Measurements from ENCODE around the gene CDYL2.

The CDYL2 gene

DNA sequence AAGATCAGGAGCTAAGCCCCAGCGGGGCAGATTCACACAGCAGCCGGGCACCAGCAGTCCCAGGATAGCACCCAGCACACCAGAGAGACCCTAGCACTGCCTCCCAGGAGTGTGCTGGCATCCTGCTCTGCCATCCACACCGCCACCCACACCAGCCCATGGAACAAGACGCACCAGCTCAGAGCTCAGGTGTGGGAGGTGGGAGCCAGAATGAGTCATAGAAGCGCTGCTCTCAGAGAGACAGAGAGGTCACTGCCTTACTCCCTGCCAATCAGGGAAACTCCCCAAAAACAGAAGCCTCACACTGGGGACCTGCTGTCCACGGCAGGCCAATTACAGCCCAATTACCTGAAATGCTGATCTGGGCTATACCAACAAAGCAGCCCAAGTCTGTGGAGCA lies 64.9 kb downstream of the CDYL2 start:
- ATAC-seq: no peak
- TF ChIP-seq, protein P1, sequence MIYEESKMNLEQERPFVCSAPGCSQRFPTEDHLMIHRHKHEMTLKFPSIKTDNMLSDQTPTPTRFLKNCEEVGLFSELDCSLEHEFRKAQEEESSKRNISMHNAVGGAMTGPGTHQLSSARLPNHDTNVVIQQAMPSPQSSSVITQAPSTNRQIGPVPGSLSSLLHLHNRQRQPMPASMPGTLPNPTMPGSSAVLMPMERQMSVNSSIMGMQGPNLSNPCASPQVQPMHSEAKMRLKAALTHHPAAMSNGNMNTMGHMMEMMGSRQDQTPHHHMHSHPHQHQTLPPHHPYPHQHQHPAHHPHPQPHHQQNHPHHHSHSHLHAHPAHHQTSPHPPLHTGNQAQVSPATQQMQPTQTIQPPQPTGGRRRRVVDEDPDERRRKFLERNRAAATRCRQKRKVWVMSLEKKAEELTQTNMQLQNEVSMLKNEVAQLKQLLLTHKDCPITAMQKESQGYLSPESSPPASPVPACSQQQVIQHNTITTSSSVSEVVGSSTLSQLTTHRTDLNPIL (CRISPR knock-in tag; IDR thresholded peaks at IDR 0.05; ENCODE audit: low read depth): no peak
- TF ChIP-seq CSDC2 (CRISPR knock-in tag; IDR thresholded peaks at IDR 0.05) (no peak), ZC3H10 (CRISPR knock-in tag; IDR thresholded peaks at IDR 0.05) (no peak), SNAI2 (CRISPR knock-in tag; IDR thresholded peaks at IDR 0.05) (no peak), ZNF70 (CRISPR knock-in tag; IDR thresholded peaks at IDR 0.05) (no peak), BACH2 (CRISPR knock-in tag; IDR thresholded peaks at IDR 0.05; ENCODE audit: borderline replicate concordance) (no peak), ZNF8 (CRISPR knock-in tag; IDR thresholded peaks at IDR 0.05) (no peak), ISL1 (CRISPR knock-in tag; IDR thresholded peaks at IDR 0.05) (no peak), RARB (CRISPR knock-in tag; IDR thresholded peaks at IDR 0.05) (no peak), ESRRG (CRISPR knock-in tag; IDR thresholded peaks at IDR 0.05) (no peak), ZFP3 (CRISPR knock-in tag; IDR thresholded peaks at IDR 0.05) (no peak)
- TF ChIP-seq, protein P2, sequence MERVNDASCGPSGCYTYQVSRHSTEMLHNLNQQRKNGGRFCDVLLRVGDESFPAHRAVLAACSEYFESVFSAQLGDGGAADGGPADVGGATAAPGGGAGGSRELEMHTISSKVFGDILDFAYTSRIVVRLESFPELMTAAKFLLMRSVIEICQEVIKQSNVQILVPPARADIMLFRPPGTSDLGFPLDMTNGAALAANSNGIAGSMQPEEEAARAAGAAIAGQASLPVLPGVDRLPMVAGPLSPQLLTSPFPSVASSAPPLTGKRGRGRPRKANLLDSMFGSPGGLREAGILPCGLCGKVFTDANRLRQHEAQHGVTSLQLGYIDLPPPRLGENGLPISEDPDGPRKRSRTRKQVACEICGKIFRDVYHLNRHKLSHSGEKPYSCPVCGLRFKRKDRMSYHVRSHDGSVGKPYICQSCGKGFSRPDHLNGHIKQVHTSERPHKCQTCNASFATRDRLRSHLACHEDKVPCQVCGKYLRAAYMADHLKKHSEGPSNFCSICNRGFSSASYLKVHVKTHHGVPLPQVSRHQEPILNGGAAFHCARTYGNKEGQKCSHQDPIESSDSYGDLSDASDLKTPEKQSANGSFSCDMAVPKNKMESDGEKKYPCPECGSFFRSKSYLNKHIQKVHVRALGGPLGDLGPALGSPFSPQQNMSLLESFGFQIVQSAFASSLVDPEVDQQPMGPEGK (CRISPR knock-in tag; IDR thresholded peaks at IDR 0.05; ENCODE audit: borderline replicate concordance): no peak
- TF ChIP-seq, protein P3, sequence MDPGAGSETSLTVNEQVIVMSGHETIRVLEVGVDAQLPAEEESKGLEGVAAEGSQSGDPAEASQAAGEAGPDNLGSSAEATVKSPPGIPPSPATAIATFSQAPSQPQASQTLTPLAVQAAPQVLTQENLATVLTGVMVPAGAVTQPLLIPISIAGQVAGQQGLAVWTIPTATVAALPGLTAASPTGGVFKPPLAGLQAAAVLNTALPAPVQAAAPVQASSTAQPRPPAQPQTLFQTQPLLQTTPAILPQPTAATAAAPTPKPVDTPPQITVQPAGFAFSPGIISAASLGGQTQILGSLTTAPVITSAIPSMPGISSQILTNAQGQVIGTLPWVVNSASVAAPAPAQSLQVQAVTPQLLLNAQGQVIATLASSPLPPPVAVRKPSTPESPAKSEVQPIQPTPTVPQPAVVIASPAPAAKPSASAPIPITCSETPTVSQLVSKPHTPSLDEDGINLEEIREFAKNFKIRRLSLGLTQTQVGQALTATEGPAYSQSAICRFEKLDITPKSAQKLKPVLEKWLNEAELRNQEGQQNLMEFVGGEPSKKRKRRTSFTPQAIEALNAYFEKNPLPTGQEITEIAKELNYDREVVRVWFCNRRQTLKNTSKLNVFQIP (CRISPR knock-in tag; IDR thresholded peaks at IDR 0.05; ENCODE audit: borderline replicate concordance, low read depth): no peak
- TF ChIP-seq, protein P4, sequence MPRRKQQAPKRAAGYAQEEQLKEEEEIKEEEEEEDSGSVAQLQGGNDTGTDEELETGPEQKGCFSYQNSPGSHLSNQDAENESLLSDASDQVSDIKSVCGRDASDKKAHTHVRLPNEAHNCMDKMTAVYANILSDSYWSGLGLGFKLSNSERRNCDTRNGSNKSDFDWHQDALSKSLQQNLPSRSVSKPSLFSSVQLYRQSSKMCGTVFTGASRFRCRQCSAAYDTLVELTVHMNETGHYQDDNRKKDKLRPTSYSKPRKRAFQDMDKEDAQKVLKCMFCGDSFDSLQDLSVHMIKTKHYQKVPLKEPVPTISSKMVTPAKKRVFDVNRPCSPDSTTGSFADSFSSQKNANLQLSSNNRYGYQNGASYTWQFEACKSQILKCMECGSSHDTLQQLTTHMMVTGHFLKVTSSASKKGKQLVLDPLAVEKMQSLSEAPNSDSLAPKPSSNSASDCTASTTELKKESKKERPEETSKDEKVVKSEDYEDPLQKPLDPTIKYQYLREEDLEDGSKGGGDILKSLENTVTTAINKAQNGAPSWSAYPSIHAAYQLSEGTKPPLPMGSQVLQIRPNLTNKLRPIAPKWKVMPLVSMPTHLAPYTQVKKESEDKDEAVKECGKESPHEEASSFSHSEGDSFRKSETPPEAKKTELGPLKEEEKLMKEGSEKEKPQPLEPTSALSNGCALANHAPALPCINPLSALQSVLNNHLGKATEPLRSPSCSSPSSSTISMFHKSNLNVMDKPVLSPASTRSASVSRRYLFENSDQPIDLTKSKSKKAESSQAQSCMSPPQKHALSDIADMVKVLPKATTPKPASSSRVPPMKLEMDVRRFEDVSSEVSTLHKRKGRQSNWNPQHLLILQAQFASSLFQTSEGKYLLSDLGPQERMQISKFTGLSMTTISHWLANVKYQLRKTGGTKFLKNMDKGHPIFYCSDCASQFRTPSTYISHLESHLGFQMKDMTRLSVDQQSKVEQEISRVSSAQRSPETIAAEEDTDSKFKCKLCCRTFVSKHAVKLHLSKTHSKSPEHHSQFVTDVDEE (CRISPR knock-in tag; IDR thresholded peaks at IDR 0.05): no peak

DNA sequence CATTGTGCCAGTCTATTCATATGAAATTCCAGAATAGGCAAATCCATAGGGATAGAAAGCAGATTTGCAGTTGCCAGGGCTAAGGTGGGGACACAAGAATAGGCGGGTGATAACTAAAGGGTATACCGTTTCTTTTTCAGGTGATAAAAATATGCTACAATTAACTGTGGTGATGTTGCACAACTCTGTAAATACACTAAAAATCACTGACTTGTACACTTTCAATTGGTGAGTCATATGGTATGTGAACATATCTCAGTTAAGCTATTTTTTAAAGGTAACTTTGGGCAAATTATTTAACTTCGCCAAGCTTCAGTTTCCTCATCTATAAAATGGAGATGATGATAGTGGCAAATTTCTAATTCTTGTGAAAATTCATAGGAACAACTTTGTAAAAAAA lies 65.9 kb downstream of the CDYL2 start:
- ATAC-seq: no peak
- TF ChIP-seq ZFP30 (CRISPR knock-in tag; IDR thresholded peaks at IDR 0.05) (no peak), ZFP3 (CRISPR knock-in tag; IDR thresholded peaks at IDR 0.05) (no peak)
- TF ChIP-seq, protein P2 (CRISPR knock-in tag; IDR thresholded peaks at IDR 0.05; ENCODE audit: borderline replicate concordance): no peak

DNA sequence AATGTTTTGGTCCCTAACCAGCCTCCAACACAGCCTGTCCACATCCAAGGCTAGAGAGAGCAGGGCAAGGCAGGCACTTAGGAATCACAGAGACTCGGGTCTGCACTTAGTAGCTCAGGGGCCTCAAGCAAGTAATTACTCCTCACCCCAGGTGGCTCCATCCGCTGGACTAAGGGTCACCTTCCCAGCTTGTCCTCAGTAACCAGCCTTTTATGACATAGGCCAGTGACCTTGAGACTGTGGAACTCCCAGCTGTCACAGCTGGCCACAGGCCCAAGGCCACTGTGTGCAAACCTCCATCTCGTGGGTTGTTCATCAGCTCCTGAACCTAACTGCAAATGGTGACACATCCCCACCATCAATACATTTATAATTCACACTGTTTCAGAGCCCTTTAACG lies 68.6 kb downstream of the CDYL2 start:
- no peak for ATAC-seq
- no peak for TF ChIP-seq BACH2 (CRISPR knock-in tag; IDR thresholded peaks at IDR 0.05; ENCODE audit: borderline replicate concordance)
- TF ChIP-seq ZNF565 (CRISPR knock-in tag; conservative IDR thresholded peaks at IDR 0.05; ENCODE audit: low read depth): no peak
- TF ChIP-seq ARNTL (CRISPR knock-in tag; IDR thresholded peaks at IDR 0.05; ENCODE audit: borderline replicate concordance, low read depth): no peak
- TF ChIP-seq TCF4 (CRISPR knock-in tag; IDR thresholded peaks at IDR 0.05; ENCODE audit: borderline replicate concordance): no peak
- no peak for TF ChIP-seq ESRRG (CRISPR knock-in tag; IDR thresholded peaks at IDR 0.05)
- no peak for TF ChIP-seq ZC3H10 (CRISPR knock-in tag; IDR thresholded peaks at IDR 0.05)
- TF ChIP-seq ZNF8 (CRISPR knock-in tag; IDR thresholded peaks at IDR 0.05): no peak
- no peak for TF ChIP-seq ZNF70 (CRISPR knock-in tag; IDR thresholded peaks at IDR 0.05)
- TF ChIP-seq, protein P5, sequence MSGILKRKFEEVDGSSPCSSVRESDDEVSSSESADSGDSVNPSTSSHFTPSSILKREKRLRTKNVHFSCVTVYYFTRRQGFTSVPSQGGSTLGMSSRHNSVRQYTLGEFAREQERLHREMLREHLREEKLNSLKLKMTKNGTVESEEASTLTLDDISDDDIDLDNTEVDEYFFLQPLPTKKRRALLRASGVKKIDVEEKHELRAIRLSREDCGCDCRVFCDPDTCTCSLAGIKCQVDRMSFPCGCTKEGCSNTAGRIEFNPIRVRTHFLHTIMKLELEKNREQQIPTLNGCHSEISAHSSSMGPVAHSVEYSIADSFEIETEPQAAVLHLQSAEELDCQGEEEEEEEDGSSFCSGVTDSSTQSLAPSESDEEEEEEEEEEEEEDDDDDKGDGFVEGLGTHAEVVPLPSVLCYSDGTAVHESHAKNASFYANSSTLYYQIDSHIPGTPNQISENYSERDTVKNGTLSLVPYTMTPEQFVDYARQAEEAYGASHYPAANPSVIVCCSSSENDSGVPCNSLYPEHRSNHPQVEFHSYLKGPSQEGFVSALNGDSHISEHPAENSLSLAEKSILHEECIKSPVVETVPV (CRISPR knock-in tag; IDR thresholded peaks at IDR 0.05): no peak
- TF ChIP-seq RARB (CRISPR knock-in tag; IDR thresholded peaks at IDR 0.05): no peak
- TF ChIP-seq, protein P3 (CRISPR knock-in tag; IDR thresholded peaks at IDR 0.05; ENCODE audit: borderline replicate concordance, low read depth): no peak
- TF ChIP-seq, protein P1 (CRISPR knock-in tag; IDR thresholded peaks at IDR 0.05; ENCODE audit: low read depth): no peak
- TF ChIP-seq, protein P4 (CRISPR knock-in tag; IDR thresholded peaks at IDR 0.05): no peak
- TF ChIP-seq ZFP3 (CRISPR knock-in tag; IDR thresholded peaks at IDR 0.05): no peak
- TF ChIP-seq SNAI2 (CRISPR knock-in tag; IDR thresholded peaks at IDR 0.05): no peak

Data from SK-N-SH treated with all-trans-retinoic acid at 6 μM for 48 hours (cell line).